GM23338 (cell line): ENCODE results near the gene NGFR.

Experiments used
- CREB1 ChIP-seq: fragments of 250-450 bp; sonication (Bioruptor Pico); IDR thresholded peaks from 2 replicates; pipeline ENCODE4 v1.5.0; 2020; ENCODE audit warnings: low read depth, mild to moderate bottlenecking, moderate library complexity
- CTCF ChIP-seq, 2 experiments: fragments of 200-600 bp in 1 of 2; sonication (generic) in 1 of 2; conservative IDR thresholded peaks; 2 replicates each; pipeline versions ENCODE4 v1.5.1 to v1.6.1; 2016 to 2017; ENCODE audit warnings: antibody characterized with exemption in 2 of 2, low read depth in 2 of 2, mild to moderate bottlenecking in 2 of 2, moderate library complexity in 1 of 2
- ETS1 ChIP-seq: IDR thresholded peaks from 2 replicates; pipeline ENCODE4 v1.6.1; 2016; ENCODE audit warnings: antibody characterized with exemption
- EZH2 ChIP-seq: fragments of 200-600 bp; sonication (generic); IDR thresholded peaks from one replicate; pipeline ENCODE4 v1.8.0; 2017; ENCODE audit warnings: antibody characterized with exemption, mild to moderate bottlenecking, low read depth; ENCODE audit not compliant: unreplicated experiment
- EZH2phosphoT487 ChIP-seq: fragments of 200-600 bp; sonication (generic); IDR thresholded peaks from one replicate; pipeline ENCODE4 v1.8.1; 2018; ENCODE audit warnings: antibody characterized with exemption; ENCODE audit not compliant: unreplicated experiment
- JUNB ChIP-seq: IDR thresholded peaks from one replicate; pipeline ENCODE4 v1.6.1; 2016; ENCODE audit warnings: antibody characterized with exemption; ENCODE audit not compliant: unreplicated experiment
- POLR2AphosphoS5 ChIP-seq: IDR thresholded peaks from 2 replicates; pipeline ENCODE4 v1.6.1; 2016; ENCODE audit warnings: antibody characterized with exemption, low read depth
- STAT1 ChIP-seq: IDR thresholded peaks from one replicate; pipeline ENCODE4 v1.6.1; 2016; ENCODE audit warnings: antibody characterized with exemption; ENCODE audit not compliant: unreplicated experiment
- ZNF114 ChIP-seq: fragments of 250-450 bp; sonication (Bioruptor Pico); IDR thresholded peaks from 2 replicates; pipeline ENCODE4 v1.5.0; 2020; ENCODE audit warnings: mild to moderate bottlenecking, moderate library complexity
- TF ChIP-seq, protein P1 (sequence below): IDR thresholded peaks from one replicate; pipeline ENCODE4 v1.6.1; 2018; ENCODE audit warnings: antibody characterized with exemption; ENCODE audit not compliant: unreplicated experiment
- TF ChIP-seq, protein P2 (sequence below): fragments of 250-450 bp; sonication (Bioruptor Pico); IDR thresholded peaks from 2 replicates; pipeline ENCODE4 v1.5.0; 2020; ENCODE audit warnings: mild to moderate bottlenecking, moderate library complexity

DNA sequence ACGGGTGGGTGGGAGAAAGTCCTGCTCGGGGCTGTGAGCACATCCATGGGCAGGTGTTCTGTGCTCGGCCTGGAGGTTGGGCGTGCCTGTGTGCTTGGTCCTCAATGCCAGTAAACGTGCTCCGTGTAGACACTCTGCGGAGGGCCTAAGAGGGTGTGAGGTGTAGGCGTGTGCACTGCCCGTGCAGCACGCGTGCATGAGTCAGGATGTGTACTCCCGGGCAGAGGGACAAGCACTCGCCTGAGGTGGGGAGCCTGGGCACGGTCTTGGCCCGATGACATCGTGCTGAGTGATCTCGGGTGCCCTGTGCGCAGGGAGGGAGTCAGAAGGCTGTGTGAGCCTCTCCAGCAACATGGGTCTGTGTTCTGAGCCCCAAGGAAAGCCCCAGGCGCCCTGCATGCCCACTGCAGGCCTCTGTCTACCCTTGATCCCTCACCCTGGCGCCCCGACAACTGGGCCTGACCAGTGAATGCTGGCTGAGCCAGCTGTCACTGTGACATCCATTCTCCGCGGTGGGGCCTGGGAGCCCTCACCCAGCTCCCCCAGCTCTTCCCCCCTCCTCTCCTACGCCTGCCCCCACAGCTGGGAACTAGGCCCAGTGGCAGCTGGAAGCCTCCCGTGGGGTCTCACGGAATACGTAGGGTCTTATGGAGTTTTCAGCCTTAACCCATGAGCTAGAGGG is 57.1 kb downstream of the NGFR start:
- TF ChIP-seq CTCF (conservative IDR thresholded peaks at IDR 0.05; ENCODE audit: low read depth in 2 of 2) (no peak), CREB1 (CRISPR knock-in tag) (no peak), EZH2phosphoT487 (no peak), EZH2 (no peak), ZNF114 (no peak), ETS1 (no peak), POLR2AphosphoS5 (no peak), JUNB (no peak), STAT1 (no peak)
- TF ChIP-seq, protein P1, sequence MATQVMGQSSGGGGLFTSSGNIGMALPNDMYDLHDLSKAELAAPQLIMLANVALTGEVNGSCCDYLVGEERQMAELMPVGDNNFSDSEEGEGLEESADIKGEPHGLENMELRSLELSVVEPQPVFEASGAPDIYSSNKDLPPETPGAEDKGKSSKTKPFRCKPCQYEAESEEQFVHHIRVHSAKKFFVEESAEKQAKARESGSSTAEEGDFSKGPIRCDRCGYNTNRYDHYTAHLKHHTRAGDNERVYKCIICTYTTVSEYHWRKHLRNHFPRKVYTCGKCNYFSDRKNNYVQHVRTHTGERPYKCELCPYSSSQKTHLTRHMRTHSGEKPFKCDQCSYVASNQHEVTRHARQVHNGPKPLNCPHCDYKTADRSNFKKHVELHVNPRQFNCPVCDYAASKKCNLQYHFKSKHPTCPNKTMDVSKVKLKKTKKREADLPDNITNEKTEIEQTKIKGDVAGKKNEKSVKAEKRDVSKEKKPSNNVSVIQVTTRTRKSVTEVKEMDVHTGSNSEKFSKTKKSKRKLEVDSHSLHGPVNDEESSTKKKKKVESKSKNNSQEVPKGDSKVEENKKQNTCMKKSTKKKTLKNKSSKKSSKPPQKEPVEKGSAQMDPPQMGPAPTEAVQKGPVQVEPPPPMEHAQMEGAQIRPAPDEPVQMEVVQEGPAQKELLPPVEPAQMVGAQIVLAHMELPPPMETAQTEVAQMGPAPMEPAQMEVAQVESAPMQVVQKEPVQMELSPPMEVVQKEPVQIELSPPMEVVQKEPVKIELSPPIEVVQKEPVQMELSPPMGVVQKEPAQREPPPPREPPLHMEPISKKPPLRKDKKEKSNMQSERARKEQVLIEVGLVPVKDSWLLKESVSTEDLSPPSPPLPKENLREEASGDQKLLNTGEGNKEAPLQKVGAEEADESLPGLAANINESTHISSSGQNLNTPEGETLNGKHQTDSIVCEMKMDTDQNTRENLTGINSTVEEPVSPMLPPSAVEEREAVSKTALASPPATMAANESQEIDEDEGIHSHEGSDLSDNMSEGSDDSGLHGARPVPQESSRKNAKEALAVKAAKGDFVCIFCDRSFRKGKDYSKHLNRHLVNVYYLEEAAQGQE = no peak
- TF ChIP-seq, protein P2, sequence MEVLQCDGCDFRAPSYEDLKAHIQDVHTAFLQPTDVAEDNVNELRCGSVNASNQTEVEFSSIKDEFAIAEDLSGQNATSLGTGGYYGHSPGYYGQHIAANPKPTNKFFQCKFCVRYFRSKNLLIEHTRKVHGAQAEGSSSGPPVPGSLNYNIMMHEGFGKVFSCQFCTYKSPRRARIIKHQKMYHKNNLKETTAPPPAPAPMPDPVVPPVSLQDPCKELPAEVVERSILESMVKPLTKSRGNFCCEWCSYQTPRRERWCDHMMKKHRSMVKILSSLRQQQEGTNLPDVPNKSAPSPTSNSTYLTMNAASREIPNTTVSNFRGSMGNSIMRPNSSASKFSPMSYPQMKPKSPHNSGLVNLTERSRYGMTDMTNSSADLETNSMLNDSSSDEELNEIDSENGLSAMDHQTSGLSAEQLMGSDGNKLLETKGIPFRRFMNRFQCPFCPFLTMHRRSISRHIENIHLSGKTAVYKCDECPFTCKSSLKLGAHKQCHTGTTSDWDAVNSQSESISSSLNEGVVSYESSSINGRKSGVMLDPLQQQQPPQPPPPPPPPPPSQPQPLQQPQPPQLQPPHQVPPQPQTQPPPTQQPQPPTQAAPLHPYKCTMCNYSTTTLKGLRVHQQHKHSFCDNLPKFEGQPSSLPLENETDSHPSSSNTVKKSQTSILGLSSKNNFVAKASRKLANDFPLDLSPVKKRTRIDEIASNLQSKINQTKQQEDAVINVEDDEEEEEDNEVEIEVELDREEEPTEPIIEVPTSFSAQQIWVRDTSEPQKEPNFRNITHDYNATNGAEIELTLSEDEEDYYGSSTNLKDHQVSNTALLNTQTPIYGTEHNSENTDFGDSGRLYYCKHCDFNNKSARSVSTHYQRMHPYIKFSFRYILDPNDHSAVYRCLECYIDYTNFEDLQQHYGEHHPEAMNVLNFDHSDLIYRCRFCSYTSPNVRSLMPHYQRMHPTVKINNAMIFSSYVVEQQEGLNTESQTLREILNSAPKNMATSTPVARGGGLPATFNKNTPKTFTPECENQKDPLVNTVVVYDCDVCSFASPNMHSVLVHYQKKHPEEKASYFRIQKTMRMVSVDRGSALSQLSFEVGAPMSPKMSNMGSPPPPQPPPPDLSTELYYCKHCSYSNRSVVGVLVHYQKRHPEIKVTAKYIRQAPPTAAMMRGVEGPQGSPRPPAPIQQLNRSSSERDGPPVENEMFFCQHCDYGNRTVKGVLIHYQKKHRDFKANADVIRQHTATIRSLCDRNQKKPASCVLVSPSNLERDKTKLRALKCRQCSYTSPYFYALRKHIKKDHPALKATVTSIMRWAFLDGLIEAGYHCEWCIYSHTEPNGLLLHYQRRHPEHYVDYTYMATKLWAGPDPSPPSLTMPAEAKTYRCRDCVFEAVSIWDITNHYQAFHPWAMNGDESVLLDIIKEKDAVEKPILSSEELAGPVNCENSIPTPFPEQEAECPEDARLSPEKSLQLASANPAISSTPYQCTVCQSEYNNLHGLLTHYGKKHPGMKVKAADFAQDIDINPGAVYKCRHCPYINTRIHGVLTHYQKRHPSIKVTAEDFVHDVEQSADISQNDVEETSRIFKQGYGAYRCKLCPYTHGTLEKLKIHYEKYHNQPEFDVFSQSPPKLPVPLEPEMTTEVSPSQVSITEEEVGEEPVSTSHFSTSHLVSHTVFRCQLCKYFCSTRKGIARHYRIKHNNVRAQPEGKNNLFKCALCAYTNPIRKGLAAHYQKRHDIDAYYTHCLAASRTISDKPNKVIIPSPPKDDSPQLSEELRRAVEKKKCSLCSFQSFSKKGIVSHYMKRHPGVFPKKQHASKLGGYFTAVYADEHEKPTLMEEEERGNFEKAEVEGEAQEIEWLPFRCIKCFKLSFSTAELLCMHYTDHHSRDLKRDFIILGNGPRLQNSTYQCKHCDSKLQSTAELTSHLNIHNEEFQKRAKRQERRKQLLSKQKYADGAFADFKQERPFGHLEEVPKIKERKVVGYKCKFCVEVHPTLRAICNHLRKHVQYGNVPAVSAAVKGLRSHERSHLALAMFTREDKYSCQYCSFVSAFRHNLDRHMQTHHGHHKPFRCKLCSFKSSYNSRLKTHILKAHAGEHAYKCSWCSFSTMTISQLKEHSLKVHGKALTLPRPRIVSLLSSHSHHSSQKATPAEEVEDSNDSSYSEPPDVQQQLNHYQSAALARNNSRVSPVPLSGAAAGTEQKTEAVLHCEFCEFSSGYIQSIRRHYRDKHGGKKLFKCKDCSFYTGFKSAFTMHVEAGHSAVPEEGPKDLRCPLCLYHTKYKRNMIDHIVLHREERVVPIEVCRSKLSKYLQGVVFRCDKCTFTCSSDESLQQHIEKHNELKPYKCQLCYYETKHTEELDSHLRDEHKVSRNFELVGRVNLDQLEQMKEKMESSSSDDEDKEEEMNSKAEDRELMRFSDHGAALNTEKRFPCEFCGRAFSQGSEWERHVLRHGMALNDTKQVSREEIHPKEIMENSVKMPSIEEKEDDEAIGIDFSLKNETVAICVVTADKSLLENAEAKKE = no peak
